H1 (cell line): Measurements from ENCODE around the gene MICALL1. TPM values are rescaled to one million over a fixed set of nuclear protein-coding genes. Genes with fewer than 3 reads are reported as not detected.

Source experiments
- CTCF ChIA-PET: fragments of 300-600 bp; sonication (Branson Sonifier 250); formaldehyde crosslinking; loops from one replicate; lab custom pipeline; 2021; ENCODE audit not compliant: partially characterized antibody; lab: Charles Lee
- POLR2A ChIA-PET: fragments of 300-600 bp; sonication (Branson Sonifier 250); formaldehyde crosslinking; loops from one replicate; lab custom pipeline; 2021; ENCODE audit warnings: inconsistent platforms; ENCODE audit not compliant: partially characterized antibody; lab: Charles Lee
- DNase-seq, 2 experiments: peaks; one replicate each; pipeline versions ENCODE4 v3.0.0 to v3.0.0-alpha.2; 2010 to 2022; ENCODE audit warnings: low spot score in 2 of 2, low read depth in 1 of 2, mixed read lengths in 1 of 2
- FAIRE-seq: peaks from 2 replicates; lab custom pipeline; 2011; peaks lifted over from hg19 to GRCh38; lab: Jason Lieb, UNC
- H2AFZ ChIP-seq: 2 replicates; pipeline ENCODE4 v1.8.1; 2012; ENCODE audit warnings: low read length, inconsistent platforms
- H2AK5ac ChIP-seq: 2 replicates; pipeline ENCODE4 v1.6.1; 2013; ENCODE audit warnings: low read depth, low read length
- H2BK120ac ChIP-seq: replicated peaks from 2 replicates; pipeline ENCODE3; 2013; ENCODE audit warnings: low read depth, low read length, inconsistent platforms
- H2BK12ac ChIP-seq: 2 replicates; pipeline ENCODE4 v1.6.1; 2013; ENCODE audit warnings: low read depth, low read length
- H2BK15ac ChIP-seq: 2 replicates; pipeline ENCODE4 v1.6.1; 2013; ENCODE audit warnings: low read length
- H2BK20ac ChIP-seq: 2 replicates; pipeline ENCODE4 v1.6.1; 2013; ENCODE audit warnings: low read length
- H2BK5ac ChIP-seq: 2 replicates; pipeline ENCODE4 v1.6.1; 2013; ENCODE audit warnings: low read depth, low read length
- H3K14ac ChIP-seq: 2 replicates; pipeline ENCODE4 v1.6.1; 2013; ENCODE audit warnings: inconsistent platforms; ENCODE audit not compliant: insufficient read length
- H3K18ac ChIP-seq: 2 replicates; pipeline ENCODE4 v1.6.1; 2013; ENCODE audit warnings: low read length; ENCODE audit errors: extremely low read depth
- H3K23ac ChIP-seq: 2 replicates; pipeline ENCODE4 v1.6.1; 2013; ENCODE audit warnings: inconsistent platforms; ENCODE audit not compliant: insufficient read length
- H3K23me2 ChIP-seq: 2 replicates; pipeline ENCODE4 v1.6.1; 2013; ENCODE audit warnings: low read depth, low read length
- H3K27ac ChIP-seq: 2 replicates; pipeline ENCODE4 v1.6.1; 2011; ENCODE audit warnings: low read depth, low read length, inconsistent platforms
- H3K27me3 ChIP-seq, 4 experiments: replicated peaks in 1 of 4; 1 replicate in 1 of 4; 2 replicates in 3 of 4; pipeline versions ENCODE4 v1.6.1 to v1.8.1; 2011 to 2013; ENCODE audit warnings: low read length in 3 of 4, mild to moderate bottlenecking in 3 of 4, inconsistent platforms in 2 of 4, mixed read lengths in 2 of 4, moderate library complexity in 1 of 4; ENCODE audit not compliant: control insufficient read depth in 3 of 4, insufficient read depth in 3 of 4; ENCODE audit errors: extremely low read depth in 1 of 4
- H3K36me3 ChIP-seq, 4 experiments: 2 replicates each; pipeline versions ENCODE4 v1.6.1 to v1.8.1; 2011 to 2013; ENCODE audit warnings: mild to moderate bottlenecking in 4 of 4, low read length in 3 of 4, moderate library complexity in 2 of 4, control low read depth in 1 of 4, inconsistent platforms in 1 of 4; ENCODE audit not compliant: insufficient read depth in 4 of 4, control insufficient read depth in 2 of 4
- H3K4ac ChIP-seq: replicated peaks from 2 replicates; pipeline ENCODE3; 2013; ENCODE audit warnings: low read length, low read depth, mixed read lengths, inconsistent platforms; ENCODE audit not compliant: insufficient read length
- H3K4me1 ChIP-seq, 4 experiments: replicated peaks in 1 of 4; 1 replicate in 1 of 4; 2 replicates in 3 of 4; pipeline versions ENCODE4 v1.6.1 to v1.8.1; 2011 to 2013; ENCODE audit warnings: low read length in 3 of 4, inconsistent platforms in 2 of 4, mixed read lengths in 1 of 4; ENCODE audit not compliant: insufficient read depth in 4 of 4, control insufficient read depth in 3 of 4
- H3K4me2 ChIP-seq, 2 experiments: 2 replicates each; pipeline versions ENCODE4 v1.6.1 to v1.8.1; 2011 to 2013; ENCODE audit warnings: low read depth in 2 of 2, low read length in 2 of 2, control low read depth in 1 of 2, inconsistent platforms in 1 of 2, mild to moderate bottlenecking in 1 of 2; ENCODE audit not compliant: insufficient read depth in 1 of 2
- H3K4me3 ChIP-seq, 4 experiments: fragments of 200-600, 300-600 bp in 1 of 4; sonication (generic), shearing (Covaris generic), sonication (Bioruptor Twin) in 1 of 4; 2 replicates each; pipeline versions ENCODE4 v1.5.1 to v1.8.1; 2011 to 2016; ENCODE audit warnings: low read length in 4 of 4, low read depth in 3 of 4, control low read depth in 2 of 4, inconsistent platforms in 2 of 4, mild to moderate bottlenecking in 2 of 4, mixed read lengths in 1 of 4, moderate library complexity in 1 of 4; ENCODE audit not compliant: insufficient read depth in 2 of 4; ENCODE audit errors: extremely low read depth in 1 of 4
- H3K56ac ChIP-seq: replicated peaks from 2 replicates; pipeline ENCODE3; 2013; ENCODE audit warnings: low read depth, mild to moderate bottlenecking, mixed read lengths, low read length, inconsistent platforms; ENCODE audit not compliant: insufficient read length
- H3K79me1 ChIP-seq: 2 replicates; pipeline ENCODE4 v1.6.1; 2013; ENCODE audit warnings: low read depth, low read length, control low read depth
- H3K79me2 ChIP-seq, 2 experiments: 2 replicates each; pipeline versions ENCODE4 v1.6.1 to v1.8.1; 2012 to 2013; ENCODE audit warnings: low read length in 2 of 2, mild to moderate bottlenecking in 2 of 2, inconsistent platforms in 1 of 2; ENCODE audit not compliant: insufficient read depth in 2 of 2, control insufficient read depth in 1 of 2
- H3K9ac ChIP-seq, 4 experiments: replicated peaks in 1 of 4; 1 replicate in 1 of 4; 2 replicates in 3 of 4; pipeline versions ENCODE4 v1.6.1 to v1.8.1; 2011 to 2013; ENCODE audit warnings: low read depth in 3 of 4, low read length in 3 of 4, control low read depth in 2 of 4, mild to moderate bottlenecking in 2 of 4, moderate library complexity in 2 of 4, inconsistent platforms in 1 of 4; ENCODE audit errors: extremely low read depth in 1 of 4
- H3K9me3 ChIP-seq, 2 experiments: 2 replicates each; pipeline versions ENCODE4 v1.6.1 to v1.8.1; 2012 to 2013; ENCODE audit warnings: mild to moderate bottlenecking in 2 of 2, moderate library complexity in 2 of 2, control low read depth in 1 of 2, inconsistent platforms in 1 of 2, low read depth in 1 of 2, low read length in 1 of 2, mixed read lengths in 1 of 2; ENCODE audit not compliant: insufficient read depth in 2 of 2
- H4K20me1 ChIP-seq, 2 experiments: replicated peaks in 1 of 2; 2 replicates each; pipeline versions ENCODE3 to v1.8.1; 2011 to 2013; ENCODE audit warnings: inconsistent platforms in 2 of 2, low read length in 2 of 2, mild to moderate bottlenecking in 1 of 2; ENCODE audit not compliant: insufficient read depth in 2 of 2, control insufficient read depth in 1 of 2
- H4K5ac ChIP-seq: 2 replicates; pipeline ENCODE4 v1.6.1; 2013; ENCODE audit warnings: low read length, low read depth, mixed read lengths, inconsistent platforms; ENCODE audit not compliant: insufficient read length
- H4K8ac ChIP-seq: 2 replicates; pipeline ENCODE4 v1.8.0; 2013; ENCODE audit warnings: mild to moderate bottlenecking, moderate library complexity, low read length, inconsistent platforms; ENCODE audit not compliant: insufficient read depth; ENCODE audit errors: extremely low read depth
- H4K91ac ChIP-seq: replicated peaks from 2 replicates; pipeline ENCODE3; 2013; ENCODE audit warnings: low read length, mixed read lengths, inconsistent platforms; ENCODE audit not compliant: insufficient read length
- BCL11A ChIP-seq, 2 experiments: IDR thresholded peaks; one replicate each; pipeline ENCODE4 v1.6.1; 2011; ENCODE audit warnings: low read depth in 2 of 2, low read length in 2 of 2, mild to moderate bottlenecking in 2 of 2
- CBX5 ChIP-seq: fragments of 300-800, 300-1000 bp; sonication (generic); IDR thresholded peaks from 2 replicates; pipeline ENCODE4 v1.7.1; 2016; ENCODE audit warnings: antibody characterized with exemption, low read length, low read depth
- CBX8 ChIP-seq: fragments of 300-800, 300-1000 bp; sonication (generic); IDR thresholded peaks from 2 replicates; pipeline ENCODE4 v1.7.1; 2016; ENCODE audit warnings: low read depth, low read length, borderline replicate concordance
- CHD2 ChIP-seq: IDR thresholded peaks from 2 replicates; pipeline ENCODE4 v1.6.1; 2012; ENCODE audit warnings: low read length, improper control_type of control experiment
- HDAC2 ChIP-seq, 2 experiments: fragments of 300-600 bp in 1 of 2; sonication (generic) in 1 of 2; IDR thresholded peaks; 2 replicates each; pipeline ENCODE4 v1.6.1; 2011 to 2012; ENCODE audit warnings: low read depth in 2 of 2, low read length in 2 of 2, mild to moderate bottlenecking in 2 of 2, moderate library complexity in 2 of 2, borderline replicate concordance in 1 of 2, inconsistent platforms in 1 of 2
- NANOG ChIP-seq: IDR thresholded peaks from 2 replicates; pipeline ENCODE4 v1.6.1; 2011; ENCODE audit warnings: low read length, low read depth, mild to moderate bottlenecking, inconsistent platforms; ENCODE audit not compliant: insufficient read depth, poor library complexity, severe bottlenecking
- POLR2A ChIP-seq, 2 experiments: IDR thresholded peaks; 1 replicate in 1 of 2; 2 replicates in 1 of 2; pipeline ENCODE4 v1.6.1; 2011; ENCODE audit warnings: low read depth in 2 of 2, low read length in 2 of 2, mild to moderate bottlenecking in 2 of 2; ENCODE audit errors: control extremely low read depth in 1 of 2
- RBBP5 ChIP-seq: IDR thresholded peaks from 2 replicates; pipeline ENCODE4 v1.7.1; 2012; ENCODE audit warnings: low read depth, mild to moderate bottlenecking, inconsistent platforms, low read length, moderate library complexity, borderline replicate concordance
- SP4 ChIP-seq: IDR thresholded peaks from 2 replicates; pipeline ENCODE4 v1.6.1; 2012; ENCODE audit warnings: low read length, inconsistent platforms
- TEAD4 ChIP-seq: IDR thresholded peaks from 2 replicates; pipeline ENCODE4 v1.6.1; 2012; ENCODE audit warnings: low read depth, low read length, inconsistent platforms, mixed read lengths
- WGBS, 2 experiments: shearing (Covaris generic) in 1 of 2; methylation state at CpG; one replicate each; pipeline versions ENCODE4 v1.1.6 to v1.1.7; 2013 to 2015; ENCODE audit warnings: low lambda C conversion rate in 2 of 2, mixed read lengths in 2 of 2, inconsistent platforms in 1 of 2, low coverage in 1 of 2, missing lambda C conversion rate in 1 of 2; ENCODE audit not compliant: insufficient replicate concordance in 2 of 2, insufficient coverage in 1 of 2, insufficient read length in 1 of 2; ENCODE audit errors: extremely low coverage in 1 of 2, missing lambda C conversion rate in 1 of 2; 5-methylcytosine and 5-hydroxymethylcytosine counted together
- polyA plus RNA-seq, 7 experiments: library from polyadenylated mRNA; depleted of rRNA in 3 of 7; stranded (reverse) in 5 of 7; unstranded in 2 of 7; fragments of >200 nt in 5 of 7; fragments of 200-250 nt in 2 of 7; gene quantifications; 1 replicate in 5 of 7; 2 replicates in 1 of 7; 4 replicates in 1 of 7; pipeline versions ENCODE4 v1.2.1 to v1.2.3, GENCODE V29; 2011 to 2013; ENCODE audit warnings: missing spikeins in 2 of 7, mixed read lengths in 2 of 7
- total RNA-seq: library from RNA; stranded (reverse); fragmentation: NEBNext Ultra II Directional; extraction: Animal tissue kit (Norgen Biotek cat#: 25700); gene quantifications from 2 replicates; pipeline ENCODE4 v1.2.1, GENCODE V29; 2021

Gene MICALL1
- total and polyA plus RNA-seq, 2 of the 8 experiments (the other 6 are each of a cell fraction or from before 2014, with no cell fraction given): 17.7 to 32.1 TPM

DNA sequence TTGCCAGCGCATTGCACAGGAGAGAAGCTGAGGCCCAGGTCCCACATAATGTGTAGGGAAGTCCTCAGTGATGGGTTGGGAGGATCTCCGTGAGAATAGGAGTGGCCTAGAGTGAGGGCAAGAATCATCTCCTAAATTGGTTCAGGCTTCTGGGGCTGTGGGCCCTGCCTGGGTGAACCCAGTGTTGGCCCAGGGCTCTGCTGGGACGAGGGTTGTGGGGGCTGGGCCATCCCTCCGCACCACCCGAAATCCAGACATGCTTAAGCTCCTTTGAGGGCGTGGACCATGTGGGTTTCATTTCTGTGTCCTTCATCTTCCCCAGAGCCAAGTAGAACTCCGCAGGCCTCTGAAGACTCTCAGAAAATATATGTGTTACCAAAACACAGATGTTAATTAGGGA, 3.7 kb downstream of the MICALL1 start:
- H3K18ac ChIP-seq: no peak overlapping the region
- H4K91ac ChIP-seq: no peak overlapping the region
- H2AK5ac ChIP-seq: 0 out of 2 replicates have a peak overlapping the region, but pooled peaks have one; percentile 39
- no peak overlapping the region; the same call in 1 of the 2 replicates for H4K8ac ChIP-seq
- no peak overlapping the region for H3K23ac ChIP-seq
- no peaks in the 10 kb centered on the region for H3K9me3 ChIP-seq
- no peak overlapping the region for H2BK5ac ChIP-seq
- H3K27me3 ChIP-seq: no peaks in the 10 kb centered on the region
- no peak overlapping the region for H3K4ac ChIP-seq
- no peak for DNase-seq
- ChIA-PET CTCF (interaction anchor here (1.2 to 4.2 kb wide), 5 partner anchors 10 to 24 kb away, joined by 4 to 27 read pairs (median 6); no protein-coding TSS in a partner anchor), POLR2A (interaction anchor here (0.6 to 8.7 kb wide), 6 partner anchors 6 to 43 kb away, joined by 3 to 150 read pairs (median 4); partner anchors contain the start of genes C22orf23, MICALL1 and POLR2F)
- H2BK12ac ChIP-seq: no peak overlapping the region
- no peak overlapping the region for H3K27ac ChIP-seq
- H3K79me2 ChIP-seq: peaks cover 0 to 12% of the 10 kb centered on the region in 2 experiments; a peak in 1 of 4 replicates
- no peak overlapping the region for H3K14ac ChIP-seq
- H2BK15ac ChIP-seq: no peak overlapping the region
- peaks cover 0 to 29% (median 21%) of the 10 kb centered on the region in 4 experiments; a peak in 6 of 7 replicates for H3K4me1 ChIP-seq
- H3K4me2 ChIP-seq: no peak overlapping the region
- no peak overlapping the region for H2BK120ac ChIP-seq
- H3K23me2 ChIP-seq: peaks cover 9% of the 10 kb centered on the region; the same call in 1 of the 2 replicates
- no peak overlapping the region for H4K5ac ChIP-seq
- no peak overlapping the region for H3K56ac ChIP-seq
- no peak overlapping the region for H2AFZ ChIP-seq
- H3K79me1 ChIP-seq: peaks cover 9% of the 10 kb centered on the region
- no peak overlapping the region for H3K4me3 ChIP-seq
- WGBS, 2 experiments: 93% methylated on average over 7 of the region's 7 CpGs; no CpG with 5 or more reads in 1 of the 2 experiments
- peaks cover 0 to 5% (median 0%) of the 10 kb centered on the region in 4 experiments; a peak in 2 of 8 replicates for H3K36me3 ChIP-seq
- H4K20me1 ChIP-seq: peaks cover 0 to 4% of the 10 kb centered on the region in 2 experiments
- no peak overlapping the region for H3K9ac ChIP-seq
- TF ChIP-seq POLR2A (IDR thresholded peaks at IDR 0.05; ENCODE audit: control extremely low read depth in 1 of 2, low read depth in 2 of 2, low read length in 2 of 2) (no peak), CBX8 (no peak), CBX5 (no peak), HDAC2 (IDR thresholded peaks at IDR 0.05; ENCODE audit: borderline replicate concordance in 1 of 2, low read depth in 2 of 2, low read length in 2 of 2) (no peak), RBBP5 (no peak), TEAD4 (no peak), BCL11A (IDR thresholded peaks at IDR 0.05; ENCODE audit: low read depth in 2 of 2, low read length in 2 of 2) (no peak), SP4 (no peak), CHD2 (no peak), NANOG (no peak)
- TF ChIP-seq, all 59 proteins: peak for 0
- no peak overlapping the region for H2BK20ac ChIP-seq
- no peak for FAIRE-seq
